Erythroblast (primary cell): ENCODE measurements around the gene STX8.

ENCODE experiments used
- DNase-seq, 2 experiments: peaks; one replicate each; lab custom pipeline; 2025; lab: John Stamatoyannopoulos, UW
- GATA1 ChIP-seq: IDR thresholded peaks from 2 replicates; pipeline ENCODE4 v1.6.1; 2011; ENCODE audit warnings: low read depth, mild to moderate bottlenecking, control low read depth, low read length, moderate library complexity
- POLR2A ChIP-seq: IDR thresholded peaks from 2 replicates; pipeline ENCODE4 v1.6.1; 2011; ENCODE audit warnings: mild to moderate bottlenecking, low read length

The STX8 gene

DNA sequence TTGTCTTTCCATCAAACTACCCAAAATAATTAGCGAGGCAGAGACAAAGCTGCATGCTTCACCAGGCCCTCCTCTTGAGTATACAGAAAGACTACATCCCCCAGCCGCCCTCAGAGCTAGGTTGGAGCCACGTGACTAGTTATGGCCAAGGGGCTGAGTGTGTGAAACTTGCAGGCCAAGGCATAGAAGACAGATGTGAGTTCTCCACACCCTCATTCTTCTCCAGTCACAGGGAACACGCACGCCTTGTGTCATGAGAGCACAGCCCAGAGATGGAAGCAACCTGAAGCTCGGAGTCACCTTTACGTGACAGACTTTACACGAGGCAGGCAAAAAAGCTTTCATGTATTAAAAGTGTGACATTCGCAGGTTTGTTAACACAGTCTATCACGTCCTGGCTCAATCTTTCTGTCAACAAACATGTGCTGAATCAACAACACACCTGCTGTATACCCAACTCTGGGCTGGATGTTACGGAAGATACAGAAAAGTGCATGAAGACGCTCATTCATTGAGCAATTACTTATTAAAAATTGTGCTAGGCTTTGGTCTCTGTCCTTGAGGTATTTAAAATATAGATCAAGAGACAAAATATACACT, 38.3 kb downstream of the STX8 start:
- no peak for TF ChIP-seq GATA1
- no peak for DNase-seq

GRCh38 chr17:9536061-9536460, 39.6 kb downstream of the STX8 start:
- TF ChIP-seq GATA1: no peak
- no peak for TF ChIP-seq POLR2A
- DNase-seq: no peak

GRCh38 chr17:9533441-9533840, 42.2 kb downstream of the STX8 start:
- no peak for TF ChIP-seq POLR2A
- TF ChIP-seq GATA1: no peak
- DNase-seq: no peak

DNA sequence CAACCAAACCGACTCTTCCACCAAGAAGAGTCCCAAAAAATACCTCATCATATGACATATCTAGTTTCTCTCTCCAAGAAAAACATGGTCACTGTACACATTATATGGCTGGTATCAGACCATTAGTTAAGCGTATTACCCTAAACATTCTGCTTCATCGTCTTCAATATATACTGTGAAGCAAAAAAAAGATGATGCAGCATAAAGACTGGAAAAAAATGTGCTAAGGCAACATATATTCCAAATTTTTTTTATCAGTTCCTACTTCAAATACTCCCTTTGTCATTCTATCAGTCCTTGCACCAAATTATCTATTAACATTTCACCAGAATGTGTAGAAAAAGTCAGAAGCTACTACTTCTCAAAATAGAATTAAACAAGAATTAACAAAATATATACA, 42.9 kb downstream of the STX8 start:
- TF ChIP-seq GATA1 (no peak), POLR2A (no peak)
- DNase-seq: no peak

GRCh38 chr17:9531034-9531433, 44.6 kb downstream of the STX8 start:
- no peak for TF ChIP-seq GATA1
- TF ChIP-seq POLR2A: no peak
- peak in 1 of 2 experiments; percentile 43 for DNase-seq

- TF ChIP-seq POLR2A (no peak), GATA1 (no peak)
- peak; percentile 10 to 21 for DNase-seq
Measured at GRCh38 chr17:9529033-9529700, 46.5 kb downstream of the STX8 start.

DNA sequence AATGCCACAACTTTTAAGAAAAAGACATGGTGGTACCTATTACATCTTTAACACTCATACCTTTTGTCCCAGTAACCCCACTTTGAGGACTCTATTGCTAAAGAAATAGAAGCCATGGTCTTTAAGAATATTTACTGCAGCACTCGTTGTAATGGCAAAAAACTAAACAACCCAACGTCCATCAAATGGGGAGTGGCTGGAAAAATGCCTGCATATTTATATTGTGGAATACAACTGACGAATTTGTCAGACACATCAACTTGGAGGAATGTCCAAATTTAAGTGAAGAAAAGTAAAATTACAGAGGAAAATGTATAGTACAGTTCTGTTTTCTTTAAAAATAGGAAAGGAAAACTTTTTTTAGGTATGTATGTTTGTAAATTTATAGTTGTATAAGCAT, 47.8 kb downstream of the STX8 start:
- TF ChIP-seq GATA1 (no peak), POLR2A (no peak)
- DNase-seq: no peak

DNA sequence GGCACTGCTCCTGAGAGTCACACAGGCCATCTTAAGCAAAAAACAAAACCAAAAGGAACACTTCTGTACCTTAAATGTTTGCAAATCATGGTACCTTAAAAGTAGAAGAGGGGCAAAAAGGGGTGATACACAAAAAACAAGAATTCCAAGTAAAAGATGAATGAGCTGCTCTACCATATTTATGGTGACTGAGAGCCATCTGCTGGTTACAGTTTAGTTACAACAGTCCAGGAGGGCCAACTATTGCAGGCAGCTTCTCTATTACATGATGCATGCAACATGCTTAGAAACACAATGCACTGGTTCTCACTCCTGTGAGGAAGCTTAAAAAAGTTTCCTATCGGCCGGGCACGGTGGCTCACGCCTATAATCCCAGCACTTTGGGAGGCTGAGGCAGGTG, 53.5 kb downstream of the STX8 start:
- no peak for TF ChIP-seq GATA1
- no peak for TF ChIP-seq POLR2A
- DNase-seq: peak; percentile 3 to 37

DNA sequence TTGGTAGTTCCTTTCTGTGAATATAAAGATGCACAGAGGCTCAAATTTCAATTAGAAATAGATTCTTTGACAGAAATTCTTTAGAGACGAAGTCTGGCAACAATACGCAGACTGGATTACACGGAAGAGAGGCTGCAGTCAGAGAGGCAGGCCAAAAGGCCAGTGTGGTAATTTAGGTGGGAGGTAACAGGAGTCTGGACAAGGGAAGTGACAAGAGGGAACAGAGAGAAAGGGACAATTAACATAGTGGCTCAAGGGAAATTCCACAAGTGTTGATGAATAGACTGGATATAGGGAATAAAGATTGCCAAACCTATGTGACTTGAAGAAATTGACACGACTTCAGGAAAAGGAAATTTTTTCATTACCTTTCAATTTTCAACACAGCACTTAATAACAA, 54.6 kb downstream of the STX8 start:
- TF ChIP-seq POLR2A (no peak), GATA1 (no peak)
- no peak for DNase-seq

- TF ChIP-seq GATA1 (no peak), POLR2A (no peak)
Measured at GRCh38 chr17:9520649-9521048, 55.0 kb downstream of the STX8 start.

GRCh38 chr17:9519583-9520272, 55.9 kb downstream of the STX8 start:
- no peak for DNase-seq
- TF ChIP-seq POLR2A (no peak), GATA1 (no peak)

More at GRCh38 chr17:9520649-9521048, 55.0 kb downstream of the STX8 start:
- DNase-seq: no peak

- TF ChIP-seq POLR2A (no peak), GATA1 (no peak)
- no peak for DNase-seq
Measured at GRCh38 chr17:9517396-9517795, 58.2 kb downstream of the STX8 start.

- DNase-seq: no peak
- TF ChIP-seq GATA1 (no peak), POLR2A (no peak)
Measured at GRCh38 chr17:9513266-9513665, 62.4 kb downstream of the STX8 start.
